A549 treated with Hydrocortisone at 1 μM for 4 hours (cell line): Measurements from ENCODE around the gene UBB. TPM values are rescaled to one million over a fixed set of nuclear protein-coding genes. Genes with fewer than 3 reads are reported as not detected.

Source experiments
- total RNA-seq: library from RNA; stranded (reverse); fragments of 200-300 nt; extraction: Qiagen RNA extraction; gene quantifications from 5 replicates; pipeline ENCODE4 v1.2.3, GENCODE V29; 2022

UBB gene
- 1,797 to 2,428 TPM (median 1,988 TPM) in 5 replicates for total RNA-seq

DNA sequence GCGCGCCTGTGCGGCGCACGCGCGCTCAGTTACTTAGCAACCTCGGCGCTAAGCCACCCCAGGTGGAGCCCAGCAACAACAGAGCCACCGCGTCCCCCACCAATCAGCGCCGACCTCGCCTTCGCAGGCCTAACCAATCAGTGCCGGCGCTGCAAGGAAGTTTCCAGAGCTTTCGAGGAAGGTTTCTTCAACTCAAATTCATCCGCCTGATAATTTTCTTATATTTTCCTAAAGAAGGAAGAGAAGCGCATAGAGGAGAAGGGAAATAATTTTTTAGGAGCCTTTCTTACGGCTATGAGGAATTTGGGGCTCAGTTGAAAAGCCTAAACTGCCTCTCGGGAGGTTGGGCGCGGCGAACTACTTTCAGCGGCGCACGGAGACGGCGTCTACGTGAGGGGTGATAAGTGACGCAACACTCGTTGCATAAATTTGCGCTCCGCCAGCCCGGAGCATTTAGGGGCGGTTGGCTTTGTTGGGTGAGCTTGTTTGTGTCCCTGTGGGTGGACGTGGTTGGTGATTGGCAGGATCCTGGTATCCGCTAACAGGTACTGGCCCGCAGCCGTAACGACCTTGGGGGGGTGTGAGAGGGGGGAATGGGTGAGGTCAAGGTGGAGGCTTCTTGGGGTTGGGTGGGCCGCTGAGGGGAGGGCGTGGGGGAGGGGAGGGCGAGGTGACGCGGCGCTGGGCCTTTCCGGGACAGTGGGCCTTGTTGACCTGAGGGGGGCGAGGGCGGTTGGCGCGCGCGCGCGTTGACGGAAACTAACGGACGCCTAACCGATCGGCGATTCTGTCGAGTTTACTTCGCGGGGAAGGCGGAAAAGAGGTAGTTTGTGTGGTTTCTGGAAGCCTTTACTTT is at the start of gene UBB:
TSS of gene UBB (plus strand) at position 452 of the 856 bp plus-strand sequence. CDS start 817 bp downstream, outside the sequence.

DNA sequence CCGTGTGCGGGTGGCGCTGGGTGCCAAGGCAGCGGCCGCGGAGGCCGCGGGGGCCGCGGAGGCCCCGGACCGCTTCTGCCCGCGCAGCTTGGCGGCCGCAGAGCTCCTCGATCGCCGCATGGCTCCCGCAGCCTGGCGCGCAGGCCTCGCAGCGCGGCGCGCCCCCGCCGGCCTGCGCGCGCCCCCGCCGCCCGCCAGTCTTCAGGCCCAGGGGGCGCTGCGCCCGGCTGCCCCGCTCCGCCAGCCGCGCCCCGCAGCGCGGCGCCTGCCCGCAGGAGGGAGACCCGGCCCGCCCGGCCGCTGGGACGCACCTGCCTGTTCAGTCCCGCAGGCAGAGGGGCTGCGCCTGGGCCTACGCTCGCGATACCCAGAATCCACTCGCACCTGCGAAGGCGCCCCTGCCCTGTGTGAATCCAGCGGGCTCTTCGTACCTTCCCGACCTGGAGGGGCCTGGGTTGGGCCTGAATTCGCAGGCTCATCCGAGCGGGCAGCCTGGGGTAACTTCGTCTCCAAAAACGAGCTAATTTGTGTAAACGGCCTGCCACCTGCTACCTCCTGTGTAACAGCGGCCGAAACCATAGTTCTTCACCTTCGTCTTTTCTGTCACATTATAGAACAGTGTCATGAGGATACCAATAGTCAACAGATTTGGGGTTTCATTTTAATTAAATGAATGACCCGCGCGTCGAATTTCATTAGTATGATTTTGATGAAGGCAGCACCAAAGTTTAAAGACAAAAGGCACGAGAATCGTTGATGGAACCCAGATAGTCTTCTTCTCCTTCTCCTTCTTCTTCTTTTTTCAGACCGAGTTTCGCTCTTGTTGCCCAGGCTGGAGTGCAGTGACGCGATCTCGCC is 27.3 kb upstream of the UBB start, which contains the start of gene CENPV:
TSS of gene CENPV (minus strand) at position 153 of the 858 bp plus-strand sequence. CDS start at position 120, 33 bp downstream.

DNA sequence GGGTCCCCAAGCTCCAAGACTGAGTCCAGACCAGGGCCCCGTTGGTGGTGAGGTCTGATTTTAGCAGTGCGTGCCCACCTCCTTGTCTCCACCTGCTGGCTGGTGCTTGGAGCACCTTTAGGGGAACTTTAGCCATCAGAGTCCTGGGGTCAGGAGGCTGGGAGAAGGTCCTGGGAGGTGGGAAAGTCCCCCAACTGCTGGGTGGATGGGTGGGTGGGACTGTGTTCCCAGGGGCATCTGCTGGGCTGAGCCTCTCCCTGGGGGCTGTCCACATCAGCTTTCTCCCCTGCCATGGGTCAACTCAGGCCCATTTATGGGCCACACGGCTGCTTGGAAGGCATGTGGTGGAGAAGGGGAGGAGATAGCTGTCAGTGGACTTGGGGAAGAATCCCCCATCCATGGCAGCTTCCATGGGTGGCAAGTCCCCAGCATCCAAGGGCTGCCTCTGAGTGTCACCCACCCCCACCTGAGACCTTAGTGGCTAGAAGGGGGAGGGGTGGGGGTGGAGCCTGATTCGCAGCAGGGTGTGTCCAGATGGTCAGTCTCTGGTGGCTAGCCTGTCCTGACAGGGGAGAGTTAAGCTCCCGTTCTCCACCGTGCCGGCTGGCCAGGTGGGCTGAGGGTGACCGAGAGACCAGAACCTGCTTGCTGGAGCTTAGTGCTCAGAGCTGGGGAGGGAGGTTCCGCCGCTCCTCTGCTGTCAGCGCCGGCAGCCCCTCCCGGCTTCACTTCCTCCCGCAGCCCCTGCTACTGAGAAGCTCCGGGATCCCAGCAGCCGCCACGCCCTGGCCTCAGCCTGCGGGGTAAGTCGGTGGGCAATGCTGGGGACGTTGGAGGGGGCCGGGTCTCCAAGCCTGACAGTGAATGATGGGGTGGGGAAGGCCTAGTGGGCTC is 34.4 kb downstream of the UBB start, which contains the start of gene TRPV2:
TSS of gene TRPV2 (plus strand) at position 541 of the 894 bp plus-strand sequence. CDS start 2,098 bp downstream, outside the sequence.

Other genes with a start within 250 kb of the UBB start
- gene NCOR1, start 165.6 kb upstream of the UBB start, total RNA-seq, result 62.3 to 104 TPM (median 70.0 TPM) in 5 replicates
- 16.2 to 20.2 TPM (median 18.0 TPM) in 5 replicates for gene PIGL, start 163.9 kb upstream of the UBB start, total RNA-seq
- gene CENPV, start 27.6 kb upstream of the UBB start, total RNA-seq, result 114 to 160 TPM (median 157 TPM) in 5 replicates
- 0.20 to 0.55 TPM (median 0.40 TPM) in 5 replicates for gene TRPV2, start 34.5 kb downstream of the UBB start, total RNA-seq
- 0.80 to 1.4 TPM (median 0.85 TPM) in 5 replicates for gene LRRC75A, start 111.1 kb downstream of the UBB start, total RNA-seq
- 9.9 to 15.9 TPM (median 12.7 TPM) in 5 replicates for gene ZNF287, start 188.1 kb downstream of the UBB start, total RNA-seq